Endodermal cell (in vitro differentiated cells): ENCODE results near the gene FEN1. TPM values are rescaled to one million over a fixed set of nuclear protein-coding genes. Genes with fewer than 3 reads are reported as not detected.

ENCODE experiments used
- DNase-seq: peaks from one replicate; pipeline ENCODE4 v3.0.0-alpha.2; 2017
- H3K27ac ChIP-seq: 2 replicates; pipeline ENCODE4 v1.5.1; 2013; ENCODE audit warnings: mild to moderate bottlenecking, low read depth, low read length, moderate library complexity
- H3K27me3 ChIP-seq: 2 replicates; pipeline ENCODE4 v1.6.1; 2013; ENCODE audit warnings: mild to moderate bottlenecking, low read length, moderate library complexity; ENCODE audit not compliant: insufficient read depth, control insufficient read depth, poor library complexity, severe bottlenecking
- H3K36me3 ChIP-seq: 2 replicates; pipeline ENCODE4 v1.7.0; 2013; ENCODE audit warnings: mild to moderate bottlenecking, low read length, moderate library complexity; ENCODE audit not compliant: control insufficient read depth, insufficient read depth
- H3K4me1 ChIP-seq: one replicate; pipeline ENCODE4 v1.7.0; 2013; ENCODE audit warnings: low read length; ENCODE audit not compliant: control insufficient read depth, insufficient read depth
- H3K4me3 ChIP-seq: 2 replicates; pipeline ENCODE4 v1.5.1; 2013; ENCODE audit warnings: mild to moderate bottlenecking, low read length, moderate library complexity
- H3K9ac ChIP-seq: 2 replicates; pipeline ENCODE4 v1.6.1; 2013; ENCODE audit warnings: mild to moderate bottlenecking, low read length, moderate library complexity; ENCODE audit not compliant: poor library complexity, severe bottlenecking; ENCODE audit errors: extremely low read depth
- H3K9me3 ChIP-seq: 2 replicates; pipeline ENCODE4 v1.6.1; 2013; ENCODE audit warnings: mild to moderate bottlenecking, low read length, moderate library complexity; ENCODE audit not compliant: control insufficient read depth
- H3K27ac Mint-ChIP-seq: 2 replicates; pipeline ENCODE4 v1.8.0; 2020; ENCODE audit warnings: mixed read lengths
- H3K27me3 Mint-ChIP-seq: 2 replicates; pipeline ENCODE4 v1.8.0; 2021; ENCODE audit warnings: mild to moderate bottlenecking, mixed read lengths; ENCODE audit not compliant: insufficient read depth
- H3K36me3 Mint-ChIP-seq: 2 replicates; pipeline ENCODE4 v1.8.0; 2020; ENCODE audit warnings: low read depth, mixed read lengths
- H3K4me1 Mint-ChIP-seq: 2 replicates; pipeline ENCODE4 v1.8.0; 2020; ENCODE audit warnings: mixed read lengths
- H3K4me3 Mint-ChIP-seq: 2 replicates; pipeline ENCODE4 v1.8.0; 2020; ENCODE audit warnings: mild to moderate bottlenecking, moderate library complexity, mixed read lengths
- H3K9me3 Mint-ChIP-seq: 2 replicates; pipeline ENCODE4 v1.8.0; 2020; ENCODE audit warnings: mild to moderate bottlenecking, mixed read lengths
- WGBS, 2 experiments: methylation state at CpG; one replicate each; pipeline versions ENCODE4 v1.1.5 to v1.1.7; 2013; ENCODE audit warnings: missing lambda C conversion rate in 2 of 2, mixed read lengths in 1 of 2; ENCODE audit not compliant: insufficient coverage in 1 of 2, insufficient read length in 1 of 2; 5-methylcytosine and 5-hydroxymethylcytosine counted together
- total RNA-seq, 2 donors: library from RNA; stranded (reverse); fragmentation: NEBNext Ultra II Directional in 1 of 2; extraction: Animal tissue kit (Norgen Biotek cat#: 25700) in 1 of 2; gene quantifications; 2 replicates in 1 of 2; 3 replicates in 1 of 2; pipeline ENCODE4 v1.2.1, GENCODE V29; 2021
- TF ChIP-seq, protein P1 (sequence below): fragments of 200-600 bp; sonication (generic); conservative IDR thresholded peaks from 2 replicates; pipeline ENCODE4 v1.5.0; 2021; ENCODE audit warnings: antibody characterized with exemption, mild to moderate bottlenecking

Gene FEN1
- total RNA-seq, 2 donors from 2014 or later: 66.7 to 81.8 TPM

DNA sequence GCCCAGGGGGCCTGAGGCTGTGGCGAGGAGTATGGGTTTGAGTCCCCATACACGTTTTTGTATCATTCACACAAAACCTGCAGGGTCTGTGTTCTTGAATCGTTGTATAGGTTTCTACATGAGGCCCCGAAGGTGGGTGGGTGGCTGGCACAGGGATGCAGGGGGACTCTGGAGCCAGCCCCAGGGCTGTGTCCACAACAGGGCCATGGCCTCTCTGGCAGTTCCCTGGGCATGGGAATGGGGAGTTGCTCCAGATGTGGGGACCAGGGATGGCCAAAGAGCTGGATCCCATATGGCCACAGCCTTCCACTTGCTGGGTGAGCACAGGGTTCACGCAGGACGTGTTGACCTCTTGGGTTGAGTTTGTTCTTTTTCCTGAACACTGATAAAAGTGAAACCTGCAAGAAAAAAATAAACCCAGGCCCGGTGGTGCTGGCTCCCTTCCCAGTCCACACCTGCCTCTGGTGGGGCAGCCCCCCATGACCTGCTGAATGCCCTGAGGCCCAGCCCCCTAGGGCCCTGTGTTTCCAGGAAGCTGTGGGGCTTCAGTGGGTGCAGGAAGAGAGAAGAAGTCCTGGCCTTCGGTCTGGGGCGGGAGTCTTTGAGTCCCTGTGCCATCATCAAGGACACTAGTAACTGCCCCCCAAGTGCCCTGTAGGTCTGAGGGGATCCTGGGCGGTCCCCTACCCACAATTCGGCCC lies 24.2 kb upstream of the FEN1 start:
- Histone ChIP-seq H3K9ac (no peak overlapping the region), H3K4me3 (no peak overlapping the region), H3K27ac (no peak overlapping the region), H3K36me3 (no peaks in the 10 kb centered on the region), H3K9me3 (no peaks in the 10 kb centered on the region), H3K27me3 (no peaks in the 10 kb centered on the region), H3K4me1 (peaks cover 2% of the 10 kb centered on the region)
- TF ChIP-seq, protein P1, sequence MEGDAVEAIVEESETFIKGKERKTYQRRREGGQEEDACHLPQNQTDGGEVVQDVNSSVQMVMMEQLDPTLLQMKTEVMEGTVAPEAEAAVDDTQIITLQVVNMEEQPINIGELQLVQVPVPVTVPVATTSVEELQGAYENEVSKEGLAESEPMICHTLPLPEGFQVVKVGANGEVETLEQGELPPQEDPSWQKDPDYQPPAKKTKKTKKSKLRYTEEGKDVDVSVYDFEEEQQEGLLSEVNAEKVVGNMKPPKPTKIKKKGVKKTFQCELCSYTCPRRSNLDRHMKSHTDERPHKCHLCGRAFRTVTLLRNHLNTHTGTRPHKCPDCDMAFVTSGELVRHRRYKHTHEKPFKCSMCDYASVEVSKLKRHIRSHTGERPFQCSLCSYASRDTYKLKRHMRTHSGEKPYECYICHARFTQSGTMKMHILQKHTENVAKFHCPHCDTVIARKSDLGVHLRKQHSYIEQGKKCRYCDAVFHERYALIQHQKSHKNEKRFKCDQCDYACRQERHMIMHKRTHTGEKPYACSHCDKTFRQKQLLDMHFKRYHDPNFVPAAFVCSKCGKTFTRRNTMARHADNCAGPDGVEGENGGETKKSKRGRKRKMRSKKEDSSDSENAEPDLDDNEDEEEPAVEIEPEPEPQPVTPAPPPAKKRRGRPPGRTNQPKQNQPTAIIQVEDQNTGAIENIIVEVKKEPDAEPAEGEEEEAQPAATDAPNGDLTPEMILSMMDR: no peak
- WGBS, 2 experiments: 86 to 98% methylated on average over 7 to 11 of the region's 11 CpGs
- Mint-ChIP-seq H3K27ac (peak overlapping the region; percentile 12), H3K4me1 (peaks cover 7% of the 10 kb centered on the region), H3K9me3 (no peaks in the 10 kb centered on the region), H3K27me3 (no peaks in the 10 kb centered on the region), H3K4me3 (no peak overlapping the region), H3K36me3 (no peaks in the 10 kb centered on the region)
- DNase-seq: no peak

DNA sequence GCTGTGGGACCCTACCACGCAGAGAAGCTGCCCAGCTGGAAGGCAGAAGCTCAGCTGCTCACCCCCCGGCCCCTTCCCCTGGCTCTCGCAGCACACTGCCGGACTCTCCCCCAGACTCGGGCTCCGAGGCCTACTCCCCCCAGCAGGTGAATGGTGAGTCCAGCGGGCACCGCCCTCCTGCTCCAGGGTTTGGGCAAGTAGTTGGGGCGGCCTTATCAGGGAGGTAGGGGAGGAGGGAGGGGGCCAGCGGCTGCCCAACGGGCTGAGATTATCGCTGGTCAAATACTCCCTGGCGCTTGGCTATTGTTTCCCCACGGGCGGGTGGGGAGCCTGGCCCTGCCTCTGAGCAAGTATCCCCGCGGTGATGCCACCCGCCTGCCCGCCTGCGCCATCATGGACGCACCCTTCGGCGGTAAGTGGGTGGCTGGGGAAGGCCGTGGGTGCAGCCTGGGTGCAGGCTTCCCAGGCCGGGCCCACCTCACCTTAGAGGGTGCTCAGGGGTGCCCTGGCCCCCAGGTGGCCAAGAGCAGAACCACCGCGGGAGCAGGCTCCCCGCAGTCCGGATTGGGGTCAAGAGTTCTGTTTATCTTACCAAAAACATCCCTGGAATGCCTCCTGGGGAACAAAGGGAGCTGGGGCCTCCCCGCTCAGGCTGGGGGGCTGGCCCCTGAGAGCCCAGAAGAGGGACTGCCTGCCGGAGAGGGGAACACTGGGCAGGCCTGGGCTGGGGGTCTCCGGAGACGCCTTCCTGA lies 23.4 kb upstream of the FEN1 start:
- Mint-ChIP-seq H3K27me3 (no peaks in the 10 kb centered on the region), H3K4me3 (no peak overlapping the region), H3K27ac (peak overlapping the region; percentile 44), H3K4me1 (peaks cover 7% of the 10 kb centered on the region), H3K36me3 (no peaks in the 10 kb centered on the region), H3K9me3 (no peaks in the 10 kb centered on the region)
- Histone ChIP-seq H3K9ac (no peak overlapping the region), H3K27me3 (no peaks in the 10 kb centered on the region), H3K27ac (no peak overlapping the region), H3K4me1 (no peaks in the 10 kb centered on the region), H3K4me3 (no peak overlapping the region), H3K36me3 (no peaks in the 10 kb centered on the region), H3K9me3 (no peaks in the 10 kb centered on the region)
- no peak for DNase-seq
- WGBS, 2 experiments: 83 to 89% methylated on average over 9 to 33 of the region's 33 CpGs
- TF ChIP-seq, protein P1: peak; percentile 72

DNA sequence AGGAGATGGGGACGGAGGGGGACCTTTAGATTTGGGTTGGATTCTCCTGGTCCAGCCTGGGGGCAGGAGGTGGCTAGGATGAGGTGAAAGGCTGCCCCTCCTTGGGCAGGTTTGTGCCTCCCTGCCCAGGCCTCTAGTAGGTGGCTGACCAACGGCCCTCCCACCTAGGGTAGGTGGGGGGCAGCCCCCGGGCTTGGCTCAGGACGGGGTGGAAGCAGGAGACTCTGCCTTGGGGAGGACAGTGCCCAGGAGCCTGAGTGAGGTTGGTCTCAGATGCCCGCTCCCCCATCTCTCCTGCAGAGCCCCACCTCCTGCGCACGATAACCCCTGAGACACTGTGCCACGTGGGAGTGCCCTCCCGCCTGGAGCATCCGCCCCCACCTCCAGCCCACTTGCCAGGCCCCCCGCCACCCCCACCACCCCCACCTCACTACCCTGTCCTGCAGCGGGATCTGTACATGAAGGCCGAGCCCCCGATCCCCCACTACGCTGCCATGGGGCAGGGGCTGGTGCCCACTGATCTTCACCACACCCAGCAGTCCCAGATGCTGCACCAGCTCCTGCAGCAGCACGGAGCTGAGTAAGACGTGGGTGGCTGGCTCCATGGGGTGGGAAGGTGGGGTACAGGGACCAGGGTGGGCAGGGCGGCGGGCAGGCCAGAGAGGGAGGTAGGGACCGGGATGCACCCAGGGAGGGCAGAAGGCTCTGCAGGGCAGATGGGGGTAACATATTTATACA lies 22.6 kb upstream of the FEN1 start:
- peak overlapping the region; percentile 44 for H3K27ac Mint-ChIP-seq
- no peak overlapping the region for H3K4me3 Mint-ChIP-seq
- WGBS, 2 experiments: 94 to 100% methylated on average over 1 to 15 of the region's 20 CpGs

More for the DNA sequence above, 22.6 kb upstream of the FEN1 start:
- Histone ChIP-seq H3K4me3 (no peak overlapping the region), H3K9me3 (no peaks in the 10 kb centered on the region), H3K4me1 (no peaks in the 10 kb centered on the region), H3K27me3 (no peaks in the 10 kb centered on the region), H3K9ac (no peak overlapping the region), H3K36me3 (no peaks in the 10 kb centered on the region), H3K27ac (no peak overlapping the region)
- Mint-ChIP-seq H3K9me3 (no peaks in the 10 kb centered on the region), H3K4me1 (peaks cover 7% of the 10 kb centered on the region), H3K27me3 (no peaks in the 10 kb centered on the region), H3K36me3 (no peaks in the 10 kb centered on the region)
- TF ChIP-seq, protein P1: no peak
- no peak for DNase-seq
